ENCODE measurements around the gene TMTC1. TPM values are rescaled to one million over a fixed set of nuclear protein-coding genes. Genes with fewer than 3 reads are reported as not detected.

TMTC1 gene
- total and polyA plus RNA-seq, 9 of the 15 experiments (the other 6 are each of a cell fraction or from before 2014, with no cell fraction given) = under 0.01 to 0.18 (median 0.06) TPM; not detected in 2

GRCh38 chr12:29545102-29545467, 238.7 kb downstream of the TMTC1 start (continued):
- TF ChIP-seq, protein P1, sequence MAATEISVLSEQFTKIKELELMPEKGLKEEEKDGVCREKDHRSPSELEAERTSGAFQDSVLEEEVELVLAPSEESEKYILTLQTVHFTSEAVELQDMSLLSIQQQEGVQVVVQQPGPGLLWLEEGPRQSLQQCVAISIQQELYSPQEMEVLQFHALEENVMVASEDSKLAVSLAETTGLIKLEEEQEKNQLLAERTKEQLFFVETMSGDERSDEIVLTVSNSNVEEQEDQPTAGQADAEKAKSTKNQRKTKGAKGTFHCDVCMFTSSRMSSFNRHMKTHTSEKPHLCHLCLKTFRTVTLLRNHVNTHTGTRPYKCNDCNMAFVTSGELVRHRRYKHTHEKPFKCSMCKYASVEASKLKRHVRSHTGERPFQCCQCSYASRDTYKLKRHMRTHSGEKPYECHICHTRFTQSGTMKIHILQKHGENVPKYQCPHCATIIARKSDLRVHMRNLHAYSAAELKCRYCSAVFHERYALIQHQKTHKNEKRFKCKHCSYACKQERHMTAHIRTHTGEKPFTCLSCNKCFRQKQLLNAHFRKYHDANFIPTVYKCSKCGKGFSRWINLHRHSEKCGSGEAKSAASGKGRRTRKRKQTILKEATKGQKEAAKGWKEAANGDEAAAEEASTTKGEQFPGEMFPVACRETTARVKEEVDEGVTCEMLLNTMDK (IDR thresholded peaks at IDR 0.05; ENCODE audit: borderline replicate concordance, insufficient read depth, low read depth, low read length, poor library complexity, severe bottlenecking) = no peak
- no peak for TF ChIP-seq RBM17 (IDR thresholded peaks at IDR 0.05; ENCODE audit: borderline replicate concordance, low read depth, low read length)
- TF ChIP-seq, protein P2, sequence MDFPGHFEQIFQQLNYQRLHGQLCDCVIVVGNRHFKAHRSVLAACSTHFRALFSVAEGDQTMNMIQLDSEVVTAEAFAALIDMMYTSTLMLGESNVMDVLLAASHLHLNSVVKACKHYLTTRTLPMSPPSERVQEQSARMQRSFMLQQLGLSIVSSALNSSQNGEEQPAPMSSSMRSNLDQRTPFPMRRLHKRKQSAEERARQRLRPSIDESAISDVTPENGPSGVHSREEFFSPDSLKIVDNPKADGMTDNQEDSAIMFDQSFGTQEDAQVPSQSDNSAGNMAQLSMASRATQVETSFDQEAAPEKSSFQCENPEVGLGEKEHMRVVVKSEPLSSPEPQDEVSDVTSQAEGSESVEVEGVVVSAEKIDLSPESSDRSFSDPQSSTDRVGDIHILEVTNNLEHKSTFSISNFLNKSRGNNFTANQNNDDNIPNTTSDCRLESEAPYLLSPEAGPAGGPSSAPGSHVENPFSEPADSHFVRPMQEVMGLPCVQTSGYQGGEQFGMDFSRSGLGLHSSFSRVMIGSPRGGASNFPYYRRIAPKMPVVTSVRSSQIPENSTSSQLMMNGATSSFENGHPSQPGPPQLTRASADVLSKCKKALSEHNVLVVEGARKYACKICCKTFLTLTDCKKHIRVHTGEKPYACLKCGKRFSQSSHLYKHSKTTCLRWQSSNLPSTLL (IDR thresholded peaks at IDR 0.05) = no peak
- TF ChIP-seq HNRNPLL (IDR thresholded peaks at IDR 0.05; ENCODE audit: low read depth, low read length, poor library complexity, severe bottlenecking) = no peak

- DNase-seq (ENCODE audit: extremely low read depth in 1 of 4, low spot score in 3 of 4) (no peak), ATAC-seq (no peak), FAIRE-seq (no peak)
- no peak overlapping the region for H3K9ac ChIP-seq (ENCODE audit: insufficient read depth in 1 of 2, low read depth in 2 of 2, low read length in 2 of 2)
- H3K27ac ChIP-seq (ENCODE audit: extremely low read depth, low read depth, low read length) = no peak overlapping the region
- H3K27me3 ChIP-seq (ENCODE audit: control insufficient read depth in 2 of 2, insufficient read depth in 2 of 2, low read length in 2 of 2) = no peaks in the 10 kb centered on the region
- no peak overlapping the region for H3K4me3 ChIP-seq
- no peaks in the 10 kb centered on the region for H3K36me3 ChIP-seq (ENCODE audit: control insufficient read depth, insufficient read depth, low read length)
- H3K9me1 ChIP-seq (ENCODE audit: control insufficient read depth, insufficient read depth, low read length) = no peaks in the 10 kb centered on the region
- no peaks in the 10 kb centered on the region for H3K79me2 ChIP-seq (ENCODE audit: control insufficient read depth, insufficient read depth, low read length)
- WGBS (ENCODE audit: insufficient coverage, low coverage, missing lambda C conversion rate) = 2% methylated on average over 6 of the region's 6 CpGs
- H3K4me2 ChIP-seq (ENCODE audit: insufficient read depth, low read length) = no peak overlapping the region
- H3K9me3 ChIP-seq (replicated peaks; ENCODE audit: control insufficient read depth, insufficient read depth, low read depth, low read length) = no peaks in the 10 kb centered on the region
- in situ Hi-C loops (cut with MboI) = loop anchor here (25.0 kb wide), 1 partner anchor 1693 kb away; no protein-coding TSS in a partner anchor
- POLR2A ChIA-PET = no interaction called here
- H4K20me1 ChIP-seq (replicated peaks; ENCODE audit: control insufficient read depth, insufficient read depth, low read length) = no peaks in the 10 kb centered on the region
- H3K4me1 ChIP-seq (replicated peaks in 1 of 2; ENCODE audit: control insufficient read depth in 2 of 2, insufficient read depth in 2 of 2, low read length in 2 of 2) = no peaks in the 10 kb centered on the region
- TF ChIP-seq, protein P3, sequence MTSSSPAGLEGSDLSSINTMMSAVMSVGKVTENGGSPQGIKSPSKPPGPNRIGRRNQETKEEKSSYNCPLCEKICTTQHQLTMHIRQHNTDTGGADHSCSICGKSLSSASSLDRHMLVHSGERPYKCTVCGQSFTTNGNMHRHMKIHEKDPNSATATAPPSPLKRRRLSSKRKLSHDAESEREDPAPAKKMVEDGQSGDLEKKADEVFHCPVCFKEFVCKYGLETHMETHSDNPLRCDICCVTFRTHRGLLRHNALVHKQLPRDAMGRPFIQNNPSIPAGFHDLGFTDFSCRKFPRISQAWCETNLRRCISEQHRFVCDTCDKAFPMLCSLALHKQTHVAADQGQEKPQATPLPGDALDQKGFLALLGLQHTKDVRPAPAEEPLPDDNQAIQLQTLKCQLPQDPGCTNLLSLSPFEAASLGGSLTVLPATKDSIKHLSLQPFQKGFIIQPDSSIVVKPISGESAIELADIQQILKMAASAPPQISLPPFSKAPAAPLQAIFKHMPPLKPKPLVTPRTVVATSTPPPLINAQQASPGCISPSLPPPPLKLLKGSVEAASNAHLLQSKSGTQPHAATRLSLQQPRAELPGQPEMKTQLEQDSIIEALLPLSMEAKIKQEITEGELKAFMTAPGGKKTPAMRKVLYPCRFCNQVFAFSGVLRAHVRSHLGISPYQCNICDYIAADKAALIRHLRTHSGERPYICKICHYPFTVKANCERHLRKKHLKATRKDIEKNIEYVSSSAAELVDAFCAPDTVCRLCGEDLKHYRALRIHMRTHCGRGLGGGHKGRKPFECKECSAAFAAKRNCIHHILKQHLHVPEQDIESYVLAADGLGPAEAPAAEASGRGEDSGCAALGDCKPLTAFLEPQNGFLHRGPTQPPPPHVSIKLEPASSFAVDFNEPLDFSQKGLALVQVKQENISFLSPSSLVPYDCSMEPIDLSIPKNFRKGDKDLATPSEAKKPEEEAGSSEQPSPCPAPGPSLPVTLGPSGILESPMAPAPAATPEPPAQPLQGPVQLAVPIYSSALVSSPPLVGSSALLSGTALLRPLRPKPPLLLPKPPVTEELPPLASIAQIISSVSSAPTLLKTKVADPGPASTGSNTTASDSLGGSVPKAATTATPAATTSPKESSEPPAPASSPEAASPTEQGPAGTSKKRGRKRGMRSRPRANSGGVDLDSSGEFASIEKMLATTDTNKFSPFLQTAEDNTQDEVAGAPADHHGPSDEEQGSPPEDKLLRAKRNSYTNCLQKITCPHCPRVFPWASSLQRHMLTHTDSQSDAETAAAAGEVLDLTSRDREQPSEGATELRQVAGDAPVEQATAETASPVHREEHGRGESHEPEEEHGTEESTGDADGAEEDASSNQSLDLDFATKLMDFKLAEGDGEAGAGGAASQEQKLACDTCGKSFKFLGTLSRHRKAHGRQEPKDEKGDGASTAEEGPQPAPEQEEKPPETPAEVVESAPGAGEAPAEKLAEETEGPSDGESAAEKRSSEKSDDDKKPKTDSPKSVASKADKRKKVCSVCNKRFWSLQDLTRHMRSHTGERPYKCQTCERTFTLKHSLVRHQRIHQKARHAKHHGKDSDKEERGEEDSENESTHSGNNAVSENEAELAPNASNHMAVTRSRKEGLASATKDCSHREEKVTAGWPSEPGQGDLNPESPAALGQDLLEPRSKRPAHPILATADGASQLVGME (CRISPR knock-in tag; IDR thresholded peaks at IDR 0.05) = no peak
- no peak for TF ChIP-seq ZSCAN29 (IDR thresholded peaks at IDR 0.05)
- no TSS peak for BruUV-seq (replicated peaks)
- intact Hi-C loops (cut with micrococcal nuclease) = no loop called here
- CTCF ChIA-PET (ENCODE audit: low intra/inter-chr PET ratio) = no interaction called here
- no peak overlapping the region for H2AFZ ChIP-seq (ENCODE audit: low read depth, low read length)
Observed at GRCh38 chr12:29544428-29545101, 239.2 kb downstream of the TMTC1 start.

Data from K562 (cell line).